Measurements from ENCODE around the gene TMPRSS5. TPM values are rescaled to one million over a fixed set of nuclear protein-coding genes. Genes with fewer than 3 reads are reported as not detected.

The TMPRSS5 gene
- total RNA-seq, 4 donors from 2014 or later = 35.0 to 42.2 (median 41.9) TPM

DNA sequence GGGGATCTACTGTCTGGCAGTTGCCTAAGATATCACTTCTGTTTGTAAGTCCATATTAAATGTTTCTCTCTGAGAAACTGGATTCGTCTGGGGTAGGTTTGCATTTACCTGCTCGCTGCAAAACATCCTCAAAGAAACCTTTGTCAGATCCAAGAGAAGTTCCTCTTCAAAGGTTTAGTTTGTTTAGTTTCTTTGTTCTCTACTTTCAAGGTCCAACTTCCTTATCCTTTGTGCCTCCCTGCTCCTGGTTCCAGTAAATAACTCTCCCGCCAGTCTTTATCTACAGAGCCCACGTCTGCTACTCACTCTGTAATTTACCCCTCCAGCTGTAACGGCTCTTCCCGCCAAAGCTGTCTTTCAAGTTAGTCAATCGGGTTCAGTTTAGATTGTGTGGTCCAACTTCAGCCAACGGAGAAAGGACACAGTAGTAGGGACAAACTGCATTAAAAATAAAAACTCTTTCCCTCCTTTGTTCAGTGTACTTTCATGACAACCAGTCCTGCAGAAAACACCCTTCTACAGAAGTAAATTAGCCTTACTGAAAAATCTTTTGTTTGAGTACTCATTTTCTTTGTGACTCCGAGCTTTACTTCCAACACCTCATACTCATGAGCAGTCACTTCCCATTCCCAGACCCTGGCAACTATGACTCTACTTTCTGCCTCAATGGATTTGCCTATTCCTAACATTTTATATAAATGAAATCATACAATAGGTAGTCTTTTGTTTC, 41.0 kb downstream of the TMPRSS5 start:
- TF ChIP-seq EP300 (IDR thresholded peaks at IDR 0.05) (no peak), CTCF (IDR thresholded peaks at IDR 0.05) (no peak), POLR2A (IDR thresholded peaks at IDR 0.05) (no peak)
- no peak overlapping the region for H3K27ac ChIP-seq
- H3K4me3 ChIP-seq = no peak overlapping the region
- H3K4me1 ChIP-seq = no peaks in the 10 kb centered on the region
- no peaks in the 10 kb centered on the region for H3K27me3 ChIP-seq
- peaks cover 0 to 3% (median 0%) of the 10 kb centered on the region in 3 donors for H3K36me3 ChIP-seq
- H3K9me3 ChIP-seq = peaks cover 0 to 14% (median 3%) of the 10 kb centered on the region in 4 donors
- WGBS, 2 donors = 51 to 55% methylated on average over 9 of the region's 9 CpGs
- DNase-seq (ENCODE audit: low spot score in 2 of 2) = no peak

- no peaks in the 10 kb centered on the region for H3K27me3 ChIP-seq
- H3K4me3 ChIP-seq = no peak overlapping the region
- peaks cover 0 to 3% (median 0%) of the 10 kb centered on the region in 3 donors for H3K36me3 ChIP-seq
- no peaks in the 10 kb centered on the region for H3K4me1 ChIP-seq
- WGBS, 2 donors = 56 to 59% methylated on average over 11 of the region's 11 CpGs
- DNase-seq (ENCODE audit: low spot score in 2 of 2) = no peak
- H3K9me3 ChIP-seq = peaks cover 0 to 14% (median 3%) of the 10 kb centered on the region in 4 donors
- TF ChIP-seq POLR2A (IDR thresholded peaks at IDR 0.05) = no peak
- no peak for TF ChIP-seq EP300 (IDR thresholded peaks at IDR 0.05)
- TF ChIP-seq CTCF (IDR thresholded peaks at IDR 0.05) = no peak
- no peak overlapping the region for H3K27ac ChIP-seq
Observed at GRCh38 chr11:113664069-113664980, 41.8 kb downstream of the TMPRSS5 start.

DNA sequence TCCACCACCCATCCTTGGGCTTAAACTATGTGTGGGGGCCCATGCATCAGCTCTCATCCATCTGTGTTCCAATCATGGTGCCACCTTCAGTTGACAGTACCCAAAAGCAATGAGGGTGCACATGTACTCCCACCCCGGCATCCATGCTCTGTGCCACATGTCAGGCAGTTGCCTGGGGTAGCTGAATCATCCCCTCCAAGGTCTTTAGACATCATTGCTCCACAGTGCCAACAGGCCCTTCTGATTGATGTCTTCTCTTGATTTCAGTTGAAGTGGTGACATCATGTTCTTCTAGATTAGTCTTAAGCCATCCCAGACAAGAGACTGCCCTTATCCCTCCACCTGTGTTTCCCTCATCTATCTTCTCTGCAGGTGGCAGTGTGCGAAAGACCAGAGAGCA, 42.5 kb downstream of the TMPRSS5 start:
- H3K9me3 ChIP-seq = peaks cover 0 to 14% (median 3%) of the 10 kb centered on the region in 4 donors
- peaks cover 0 to 3% (median 0%) of the 10 kb centered on the region in 3 donors for H3K36me3 ChIP-seq
- TF ChIP-seq EP300 (IDR thresholded peaks at IDR 0.05) (no peak), CTCF (IDR thresholded peaks at IDR 0.05) (no peak), POLR2A (IDR thresholded peaks at IDR 0.05) (no peak)
- WGBS, 2 donors = 92 to 97% methylated on average over 2 of the region's 2 CpGs
- no peak for DNase-seq (ENCODE audit: low spot score in 2 of 2)
- no peak overlapping the region for H3K27ac ChIP-seq
- no peaks in the 10 kb centered on the region for H3K27me3 ChIP-seq
- H3K4me1 ChIP-seq = no peaks in the 10 kb centered on the region
- H3K4me3 ChIP-seq = no peak overlapping the region

GRCh38 chr11:113655771-113656170, 50.3 kb downstream of the TMPRSS5 start:
- Histone ChIP-seq H3K36me3 (no peaks in the 10 kb centered on the region), H3K4me1 (no peaks in the 10 kb centered on the region), H3K27ac (no peak overlapping the region), H3K27me3 (no peaks in the 10 kb centered on the region), H3K9me3 (peaks cover 0 to 8% (median 0%) of the 10 kb centered on the region in 4 donors), H3K4me3 (no peak overlapping the region)
- TF ChIP-seq EP300 (IDR thresholded peaks at IDR 0.05) (no peak), POLR2A (IDR thresholded peaks at IDR 0.05) (no peak), CTCF (IDR thresholded peaks at IDR 0.05) (no peak)
- WGBS, 2 donors = 93 to 95% methylated on average over 5 of the region's 5 CpGs
- no peak for DNase-seq (ENCODE audit: low spot score in 2 of 2)

- 91% methylated on average over 5 of the region's 5 CpGs for WGBS, 2 donors
- Histone ChIP-seq H3K4me3 (no peak overlapping the region), H3K27ac (no peak overlapping the region), H3K27me3 (no peaks in the 10 kb centered on the region), H3K4me1 (no peaks in the 10 kb centered on the region), H3K36me3 (no peaks in the 10 kb centered on the region), H3K9me3 (peaks cover 0 to 17% (median 0%) of the 10 kb centered on the region in 4 donors)
- TF ChIP-seq POLR2A (IDR thresholded peaks at IDR 0.05) (no peak), EP300 (IDR thresholded peaks at IDR 0.05) (no peak), CTCF (IDR thresholded peaks at IDR 0.05) (no peak)
- DNase-seq (ENCODE audit: low spot score in 2 of 2) = no peak
Observed at GRCh38 chr11:113651023-113651422, 55.1 kb downstream of the TMPRSS5 start.

Measured in tibial nerve (tissue), 4 donors.